Breast epithelium (tissue), 3 donors: Measurements from ENCODE around the gene TFPT.

Source experiments
- POLR2A ChIP-seq: fragments of 450-650 bp; IDR thresholded peaks from one replicate; pipeline ENCODE4 v1.6.1; 2016; ENCODE audit warnings: antibody characterized with exemption, mild to moderate bottlenecking, moderate library complexity
- POLR2AphosphoS5 ChIP-seq, 3 donors: sonication (generic); formaldehyde crosslinking; IDR thresholded peaks; one replicate each; pipeline ENCODE4 v1.6.1; 2017; ENCODE audit warnings: antibody characterized with exemption in 3 of 3

- no peak for TF ChIP-seq POLR2AphosphoS5 (IDR thresholded peaks at IDR 0.05)
- no peak for TF ChIP-seq POLR2A
Observed at GRCh38 chr19:54063350-54064116, 51.9 kb downstream of the TFPT start, which contains the start of gene VSTM1.
